Loucy (cell line): Measurements from ENCODE around the gene MPRIP.

Experiments
- H2AFZ ChIP-seq: fragments of 200-600 bp; sonication (generic); 2 replicates; pipeline ENCODE4 v1.6.0; 2016; ENCODE audit warnings: antibody characterized with exemption, mild to moderate bottlenecking, low read length, moderate library complexity
- H3F3A ChIP-seq: fragments of 200-600 bp; 2 replicates; pipeline ENCODE4 v1.6.0; 2016; ENCODE audit warnings: antibody characterized with exemption, low read depth, mild to moderate bottlenecking
- H3K27me3 ChIP-seq: fragments of 200-600 bp; sonication (generic); 2 replicates; pipeline ENCODE4 v1.6.1; 2014; ENCODE audit warnings: low read length, mild to moderate bottlenecking; ENCODE audit not compliant: insufficient read depth, poor library complexity, severe bottlenecking
- H3K36me3 ChIP-seq: fragments of 200-600 bp; sonication (generic); 2 replicates; pipeline ENCODE4 v1.6.1; 2016; ENCODE audit warnings: low read length; ENCODE audit not compliant: insufficient read depth
- H3K4me1 ChIP-seq: fragments of 200-600 bp; sonication (generic); 2 replicates; pipeline ENCODE4 v1.5.1; 2014; ENCODE audit warnings: low read length, mild to moderate bottlenecking; ENCODE audit not compliant: insufficient read depth, poor library complexity, severe bottlenecking
- H3K4me2 ChIP-seq: fragments of 200-600 bp; sonication (generic); 2 replicates; pipeline ENCODE4 v1.6.0; 2014; ENCODE audit warnings: antibody characterized with exemption, low read length, low read depth, mild to moderate bottlenecking; ENCODE audit not compliant: poor library complexity, severe bottlenecking
- H3K4me3 ChIP-seq: fragments of 200-600 bp; sonication (generic); 2 replicates; pipeline ENCODE4 v1.5.1; 2014; ENCODE audit warnings: low read length, mild to moderate bottlenecking, mixed read lengths; ENCODE audit not compliant: poor library complexity, severe bottlenecking
- H3K79me2 ChIP-seq: fragments of 200-600 bp; sonication (generic); 2 replicates; pipeline ENCODE4 v1.6.1; 2014; ENCODE audit warnings: low read length; ENCODE audit not compliant: insufficient read depth
- H3K9ac ChIP-seq: fragments of 200-600 bp; sonication (generic); 2 replicates; pipeline ENCODE4 v1.6.0; 2014; ENCODE audit warnings: mild to moderate bottlenecking, low read depth, low read length, moderate library complexity; ENCODE audit not compliant: poor library complexity, severe bottlenecking
- H3K9me2 ChIP-seq: fragments of 200-600 bp; sonication (generic); replicated peaks from 2 replicates; pipeline ENCODE4 v1.6.1; 2016; ENCODE audit warnings: low read depth, low read length, mixed read lengths
- H3K9me3 ChIP-seq: fragments of 200-600 bp; sonication (generic); 2 replicates; pipeline ENCODE4 v1.6.1; 2014; ENCODE audit warnings: mild to moderate bottlenecking, antibody characterized with exemption, low read length, low read depth; ENCODE audit not compliant: insufficient read depth
- H4K20me1 ChIP-seq: fragments of 200-600 bp; sonication (generic); 2 replicates; pipeline ENCODE4 v1.6.0; 2014; ENCODE audit warnings: antibody characterized with exemption, low read length, mild to moderate bottlenecking; ENCODE audit not compliant: insufficient read depth, poor library complexity, severe bottlenecking
- CTCF ChIP-seq: fragments of 200-600 bp; sonication (generic); conservative IDR thresholded peaks from 2 replicates; pipeline ENCODE4 v1.5.1; 2014; ENCODE audit warnings: mild to moderate bottlenecking, antibody characterized with exemption, low read length
- EZH2phosphoT487 ChIP-seq: fragments of 200-600 bp; IDR thresholded peaks from 2 replicates; pipeline ENCODE4 v1.6.1; 2018; ENCODE audit warnings: antibody characterized with exemption, mild to moderate bottlenecking, moderate library complexity, borderline replicate concordance

The MPRIP gene

GRCh38 chr17:17126131-17127110 lies 84.2 kb downstream of the MPRIP start:
- H3F3A ChIP-seq, result no peaks in the 10 kb centered on the region
- H3K27me3 ChIP-seq, result no peaks in the 10 kb centered on the region
- no peak overlapping the region for H3K4me2 ChIP-seq
- peaks cover 10% of the 10 kb centered on the region for H4K20me1 ChIP-seq
- no peak overlapping the region for H2AFZ ChIP-seq
- TF ChIP-seq EZH2phosphoT487 (no peak), CTCF (no peak)
- peaks cover 48% of the 10 kb centered on the region; the same call in 1 of the 2 replicates for H3K36me3 ChIP-seq
- H3K9ac ChIP-seq, result no peak overlapping the region
- H3K4me3 ChIP-seq, result no peak overlapping the region
- H3K79me2 ChIP-seq, result peaks cover 43% of the 10 kb centered on the region
- peaks cover 5% of the 10 kb centered on the region for H3K4me1 ChIP-seq
- H3K9me2 ChIP-seq, result no peaks in the 10 kb centered on the region
- H3K9me3 ChIP-seq, result no peaks in the 10 kb centered on the region

GRCh38 chr17:17127156-17127555 lies 84.9 kb downstream of the MPRIP start:
- Histone ChIP-seq H3K4me3 (no peak overlapping the region), H3K9me3 (no peaks in the 10 kb centered on the region), H3K79me2 (peaks cover 36% of the 10 kb centered on the region), H3F3A (no peaks in the 10 kb centered on the region), H2AFZ (no peak overlapping the region), H3K27me3 (no peaks in the 10 kb centered on the region), H3K9me2 (no peaks in the 10 kb centered on the region), H4K20me1 (peaks cover 8% of the 10 kb centered on the region), H3K4me2 (no peak overlapping the region), H3K9ac (no peak overlapping the region), H3K36me3 (peaks cover 55% of the 10 kb centered on the region; the same call in 1 of the 2 replicates), H3K4me1 (peaks cover 5% of the 10 kb centered on the region)
- TF ChIP-seq CTCF, result no peak
- no peak for TF ChIP-seq EZH2phosphoT487

GRCh38 chr17:17127730-17128291 lies 85.6 kb downstream of the MPRIP start:
- no peak overlapping the region for H3K9ac ChIP-seq
- H3K9me2 ChIP-seq, result no peaks in the 10 kb centered on the region
- H3K79me2 ChIP-seq, result peaks cover 32% of the 10 kb centered on the region
- H3K4me3 ChIP-seq, result no peak overlapping the region
- H3K4me1 ChIP-seq, result peaks cover 5% of the 10 kb centered on the region
- peaks cover 8% of the 10 kb centered on the region for H4K20me1 ChIP-seq
- H3K36me3 ChIP-seq, result peaks cover 62% of the 10 kb centered on the region; the same call in 1 of the 2 replicates
- no peaks in the 10 kb centered on the region for H3F3A ChIP-seq
- no peak overlapping the region for H3K4me2 ChIP-seq
- no peak overlapping the region for H2AFZ ChIP-seq
- TF ChIP-seq CTCF, result no peak
- TF ChIP-seq EZH2phosphoT487, result no peak
- no peaks in the 10 kb centered on the region for H3K27me3 ChIP-seq
- H3K9me3 ChIP-seq, result no peaks in the 10 kb centered on the region
